ENCODE data around the gene GOLGA6A. TPM values are rescaled to one million over a fixed set of nuclear protein-coding genes. Genes with fewer than 3 reads are reported as not detected.
"Not testable (repeated sequence)": the region's sequence is repeated elsewhere in the genome, so short reads cannot be mapped to it uniquely, and the experiment has no call there.

GOLGA6A gene
- total RNA-seq, 4 donors from 2014 or later = 1.2 TPM; not detected in 3

DNA sequence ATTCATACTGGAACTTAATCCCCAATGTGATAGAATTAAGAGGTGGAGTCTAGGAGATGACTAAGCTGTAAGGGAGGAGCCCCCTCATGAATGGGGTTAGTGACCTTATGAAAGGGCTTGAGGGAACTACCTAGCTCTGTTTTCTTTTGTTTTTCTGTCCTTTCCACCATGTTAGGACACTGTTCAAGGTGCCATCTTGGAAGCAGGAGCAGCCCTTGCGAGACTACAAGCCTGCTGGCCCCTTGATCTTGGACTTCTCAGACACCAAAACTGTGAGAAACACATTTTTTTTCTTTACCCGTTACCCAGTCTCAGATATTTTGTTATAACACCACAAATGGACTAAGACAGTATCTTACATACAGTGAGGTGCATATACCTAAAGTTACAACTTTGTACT lies 26.5 kb downstream of the GOLGA6A start:
- Histone ChIP-seq H3K27me3 (no peaks in the 10 kb centered on the region), H3K4me1 (peaks cover 16 to 36% (median 34%) of the 10 kb centered on the region in 4 donors), H3K36me3 (peaks cover 0 to 5% (median 0%) of the 10 kb centered on the region in 4 donors), H3K27ac (replicated peaks in 1 of 4) (no peak overlapping the region), H3K4me3 (no peak overlapping the region), H3K9me3 (no peaks in the 10 kb centered on the region)
- 90% methylated on average over 2 of the region's 2 CpGs for WGBS
- DNase-seq (ENCODE audit: extremely low spot score) = no peak
- TF ChIP-seq EP300 (IDR thresholded peaks at IDR 0.05) (no peak), POLR2A (IDR thresholded peaks at IDR 0.05; ENCODE audit: low read depth) (no peak), POLR2AphosphoS5 (IDR thresholded peaks at IDR 0.05) (no peak)
- intact Hi-C loops (cut with DNase I) = no loop called here

- peak; percentile 94 for DNase-seq (ENCODE audit: extremely low spot score)
- no peaks in the 10 kb centered on the region for H3K9me3 ChIP-seq
- H3K4me3 ChIP-seq = peak overlapping the region in 2 of 4 donors; percentile 13 to 31
- peak overlapping the region in 2 of 4 donors; percentile 30 to 41 for H3K27ac ChIP-seq (replicated peaks in 1 of 4)
- TF ChIP-seq POLR2AphosphoS5 (IDR thresholded peaks at IDR 0.05) (peak in 1 of 2 donors; percentile 5), CTCF (IDR thresholded peaks at IDR 0.05) (peak; percentile 49 to 91 (median 74)), EP300 (IDR thresholded peaks at IDR 0.05) (no peak), POLR2A (IDR thresholded peaks at IDR 0.05; ENCODE audit: low read depth) (no peak)
- H3K36me3 ChIP-seq = peaks cover 0 to 5% (median 0%) of the 10 kb centered on the region in 4 donors
- intact Hi-C loops (cut with DNase I) = loop anchor here (5.0 kb wide), 1 partner anchor 73 kb away; no protein-coding TSS in a partner anchor
- 12% methylated on average over 17 of the region's 17 CpGs for WGBS
- peaks cover 19 to 46% (median 44%) of the 10 kb centered on the region in 4 donors for H3K4me1 ChIP-seq
- no peaks in the 10 kb centered on the region for H3K27me3 ChIP-seq
Observed at GRCh38 chr15:74053941-74054529, 28.3 kb downstream of the GOLGA6A start.

DNA sequence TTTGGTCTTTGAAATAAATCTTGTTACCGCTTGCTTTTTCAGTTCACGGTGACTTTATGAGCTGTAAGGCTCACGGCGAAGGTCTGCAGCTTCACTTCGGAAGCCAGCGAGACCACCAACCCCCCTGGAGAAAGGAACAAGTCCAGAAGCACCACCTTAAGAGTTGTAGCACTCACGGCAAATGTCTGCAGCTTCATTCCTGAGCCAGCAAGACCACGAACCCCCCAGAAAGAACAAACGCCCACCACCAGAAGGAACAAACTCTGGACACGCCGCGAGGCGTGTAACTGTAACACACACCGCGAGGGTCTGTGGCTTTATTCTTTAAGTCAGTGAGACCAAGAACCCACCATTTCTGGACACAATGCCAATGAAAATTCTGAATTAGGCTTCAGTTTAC lies 28.8 kb downstream of the GOLGA6A start:
- H3K4me1 ChIP-seq = peaks cover 19 to 50% (median 48%) of the 10 kb centered on the region in 4 donors

DNA sequence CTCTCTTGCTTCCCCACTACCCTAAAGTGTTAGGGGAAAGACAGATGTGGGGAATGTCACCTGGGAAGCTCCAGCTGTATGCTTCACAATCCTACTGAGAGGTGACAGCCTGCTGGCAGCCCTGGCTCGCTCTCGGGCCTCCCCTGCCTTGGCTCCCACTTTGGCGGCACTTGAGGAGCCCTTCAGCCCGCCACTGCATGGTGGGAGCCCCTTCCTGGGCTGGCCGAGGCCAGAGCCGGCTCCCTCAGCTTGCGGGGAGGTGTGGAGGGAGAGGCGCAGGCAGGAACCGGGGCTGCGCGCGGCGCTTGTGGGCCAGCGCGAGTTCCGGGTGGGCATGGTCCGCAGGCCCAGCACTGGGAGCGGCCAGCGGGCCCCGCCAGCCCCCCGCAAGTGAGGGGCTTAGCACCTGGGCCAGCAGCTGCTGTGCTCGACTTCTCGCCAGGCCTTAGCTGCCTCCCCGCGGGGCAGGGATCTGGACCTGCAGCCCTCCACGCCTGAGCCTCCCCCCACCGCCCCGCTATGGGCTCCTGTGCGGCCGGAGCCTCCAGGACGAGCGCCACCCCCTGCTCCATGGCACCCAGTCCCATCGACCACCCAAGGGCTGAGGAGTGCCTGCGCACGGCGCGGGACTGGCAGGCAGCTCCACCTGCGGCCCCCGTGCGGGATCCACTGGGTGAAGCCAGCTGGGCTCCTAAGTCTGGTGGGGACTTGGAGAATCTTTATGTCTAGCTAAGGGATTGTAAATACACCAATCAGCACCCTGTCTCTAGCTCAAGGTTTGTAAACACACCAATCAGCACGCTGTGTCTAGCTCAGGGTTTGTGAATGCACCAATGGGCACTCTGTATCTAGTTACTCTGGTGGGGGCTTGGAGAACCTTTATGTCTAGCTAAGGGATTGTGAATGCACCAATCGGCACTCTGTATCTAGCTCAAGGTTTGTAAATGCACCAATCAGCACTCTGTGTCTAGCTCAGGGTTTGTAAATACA lies 29.8 kb downstream of the GOLGA6A start:
- not testable (repeated sequence) for H3K36me3 ChIP-seq; H3K4me3 ChIP-seq; H3K27me3 ChIP-seq; DNase-seq (ENCODE audit: extremely low spot score); H3K9me3 ChIP-seq
- Histone ChIP-seq H3K27ac (replicated peaks in 1 of 4) (peak overlapping the region; percentile 73 to 84 (median 78)), H3K4me1 (peaks cover 24 to 58% (median 57%) of the 10 kb centered on the region in 4 donors)
- intact Hi-C loops (cut with DNase I) = loop anchor here (5.0 kb wide), 1 partner anchor 75 kb away; no protein-coding TSS in a partner anchor
- 93% methylated on average over 33 of the region's 42 CpGs for WGBS

More for the DNA sequence above, 28.8 kb downstream of the GOLGA6A start:
- TF ChIP-seq POLR2AphosphoS5 (IDR thresholded peaks at IDR 0.05) (no peak), EP300 (IDR thresholded peaks at IDR 0.05) (no peak), CTCF (IDR thresholded peaks at IDR 0.05) (no peak), POLR2A (IDR thresholded peaks at IDR 0.05; ENCODE audit: low read depth) (no peak)
- Histone ChIP-seq H3K36me3 (peaks cover 0 to 5% (median 0%) of the 10 kb centered on the region in 4 donors), H3K27me3 (no peaks in the 10 kb centered on the region), H3K9me3 (no peaks in the 10 kb centered on the region), H3K27ac (replicated peaks in 1 of 4) (peak overlapping the region in 2 of 4 donors; percentile 30 to 41), H3K4me3 (no peak overlapping the region)
- WGBS = 83% methylated on average over 15 of the region's 15 CpGs
- DNase-seq (ENCODE audit: extremely low spot score) = no peak
- intact Hi-C loops (cut with DNase I) = loop anchor here (5.0 kb wide), 1 partner anchor 74 kb away; no protein-coding TSS in a partner anchor

GRCh38 chr15:74050556-74051234 lies 31.7 kb downstream of the GOLGA6A start:
- WGBS = 78% methylated on average over 8 of the region's 8 CpGs
- peaks cover 0 to 2% (median under 1%) of the 10 kb centered on the region in 4 donors for H3K36me3 ChIP-seq
- peaks cover 24 to 59% (median 57%) of the 10 kb centered on the region in 4 donors for H3K4me1 ChIP-seq
- intact Hi-C loops (cut with DNase I) = loop anchor here (5.0 kb wide), 1 partner anchor 77 kb away; no protein-coding TSS in a partner anchor
- no peaks in the 10 kb centered on the region for H3K9me3 ChIP-seq
- no peak for DNase-seq (ENCODE audit: extremely low spot score)
- H3K4me3 ChIP-seq = peak overlapping the region in 1 of 4 donors; percentile 9
- no peak for TF ChIP-seq CTCF (IDR thresholded peaks at IDR 0.05)
- no peak for TF ChIP-seq EP300 (IDR thresholded peaks at IDR 0.05)
- no peak for TF ChIP-seq POLR2A (IDR thresholded peaks at IDR 0.05; ENCODE audit: low read depth)
- no peak for TF ChIP-seq POLR2AphosphoS5 (IDR thresholded peaks at IDR 0.05)
- no peaks in the 10 kb centered on the region for H3K27me3 ChIP-seq
- H3K27ac ChIP-seq (replicated peaks in 1 of 4) = peak overlapping the region; percentile 73 to 84 (median 78)
